GM12891 (cell line): ENCODE measurements around the gene CHML.

Experiments used
- PAX5 ChIP-seq: IDR thresholded peaks from 2 replicates; pipeline ENCODE4 v1.6.1; 2011; ENCODE audit warnings: low read length, moderate library complexity, mild to moderate bottlenecking; ENCODE audit not compliant: insufficient read depth, severe bottlenecking
- POLR2A ChIP-seq: IDR thresholded peaks from 2 replicates; pipeline ENCODE4 v1.6.1; 2011; ENCODE audit warnings: low read depth, low read length, control low read depth
- POLR2AphosphoS5 ChIP-seq: IDR thresholded peaks from 2 replicates; pipeline ENCODE4 v1.6.1; 2011; ENCODE audit warnings: low read depth, low read length, control low read depth
- POU2F2 ChIP-seq: IDR thresholded peaks from 2 replicates; pipeline ENCODE4 v1.6.1; 2011; ENCODE audit warnings: low read depth, mild to moderate bottlenecking, control low read depth, low read length, moderate library complexity
- SPI1 ChIP-seq: IDR thresholded peaks from 2 replicates; pipeline ENCODE4 v1.6.1; 2011; ENCODE audit warnings: low read depth, low read length, control low read depth
- TAF1 ChIP-seq: IDR thresholded peaks from 2 replicates; pipeline ENCODE4 v1.6.1; 2011; ENCODE audit warnings: low read depth, low read length, control low read depth

DNA sequence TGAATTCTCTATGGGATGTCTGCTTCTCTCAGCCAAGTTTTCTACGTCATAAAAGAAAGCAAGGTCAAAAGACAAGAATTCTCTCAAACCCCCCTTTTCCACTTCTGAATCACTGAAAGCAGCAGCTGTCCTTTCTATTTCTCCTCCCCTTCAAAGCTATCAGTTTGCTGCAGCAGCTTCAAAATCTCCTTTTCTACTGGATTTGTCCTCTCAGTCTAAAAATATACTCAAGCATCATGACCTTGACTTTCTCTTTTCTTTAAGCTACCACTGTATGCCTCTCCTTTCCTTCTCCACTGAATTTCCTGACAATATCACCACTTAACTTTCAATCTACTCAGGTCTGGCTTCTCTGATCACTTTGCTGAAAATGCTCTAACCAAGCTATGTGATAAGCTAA is 13.8 kb upstream of the CHML start:
- TF ChIP-seq POLR2A, result no peak
- TF ChIP-seq POLR2AphosphoS5, result no peak
- no peak for TF ChIP-seq POU2F2
- no peak for TF ChIP-seq TAF1
- TF ChIP-seq PAX5, result no peak
- no peak for TF ChIP-seq SPI1
